ENCODE results near the gene UBTD2.

Gene UBTD2

DNA sequence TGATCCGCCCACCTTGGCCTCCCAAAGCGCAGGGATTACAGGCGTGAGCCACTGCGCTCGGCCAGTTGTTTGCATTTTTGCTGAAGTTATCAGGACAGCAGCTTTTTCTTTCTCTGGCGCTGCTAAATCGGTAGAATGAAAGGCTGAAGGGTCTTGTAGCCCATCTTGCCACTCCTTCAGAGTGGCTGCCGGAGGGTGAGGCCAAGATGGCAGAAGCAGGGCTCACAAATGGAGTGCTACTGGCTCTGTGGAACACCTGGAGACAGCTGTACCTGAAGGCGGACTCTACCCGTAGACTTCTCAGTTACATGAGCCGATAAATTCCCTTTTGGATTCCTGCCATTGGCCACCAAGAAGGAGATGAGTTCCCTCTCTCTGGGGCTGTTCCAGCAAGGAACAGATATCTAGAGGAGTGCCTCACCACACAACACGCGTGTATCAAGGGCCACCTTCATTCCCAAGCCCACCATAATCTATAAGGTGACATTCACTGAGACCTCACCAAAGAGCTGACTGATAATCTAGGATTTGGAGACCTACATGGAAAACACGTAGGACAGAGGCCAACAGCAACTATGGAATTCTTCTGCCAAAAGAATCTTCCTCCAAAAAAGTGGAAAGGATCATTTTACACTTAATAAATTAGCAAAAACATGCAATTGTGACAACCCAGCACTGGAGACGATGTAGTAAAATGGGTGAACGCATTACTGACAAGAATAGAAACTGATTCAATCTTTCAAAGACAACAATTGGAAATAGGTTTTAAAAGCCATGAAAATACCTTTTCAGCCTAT, 117.3 kb downstream of the UBTD2 start:
- FAIRE-seq, result no peak

DNA sequence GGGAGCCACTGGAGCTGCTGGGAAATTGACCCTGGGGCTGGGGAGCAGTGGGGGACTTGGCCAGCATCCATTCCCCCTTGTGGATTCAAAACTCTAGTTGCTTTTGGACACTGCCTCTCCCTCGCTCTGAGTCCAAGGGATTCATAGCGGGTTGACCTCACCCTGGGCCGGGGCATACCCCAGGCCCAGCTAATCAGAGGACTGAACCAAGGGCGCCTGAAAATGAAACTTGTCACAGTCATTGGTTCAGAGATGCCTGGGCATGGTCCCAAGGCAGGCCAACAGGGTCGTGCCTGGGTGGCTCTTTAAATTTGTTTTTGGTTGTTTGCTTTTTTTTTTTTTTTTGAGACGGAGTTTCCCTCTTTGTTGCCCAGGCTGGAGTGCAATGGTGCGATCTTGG, 118.1 kb downstream of the UBTD2 start:
- no peak for FAIRE-seq

DNA sequence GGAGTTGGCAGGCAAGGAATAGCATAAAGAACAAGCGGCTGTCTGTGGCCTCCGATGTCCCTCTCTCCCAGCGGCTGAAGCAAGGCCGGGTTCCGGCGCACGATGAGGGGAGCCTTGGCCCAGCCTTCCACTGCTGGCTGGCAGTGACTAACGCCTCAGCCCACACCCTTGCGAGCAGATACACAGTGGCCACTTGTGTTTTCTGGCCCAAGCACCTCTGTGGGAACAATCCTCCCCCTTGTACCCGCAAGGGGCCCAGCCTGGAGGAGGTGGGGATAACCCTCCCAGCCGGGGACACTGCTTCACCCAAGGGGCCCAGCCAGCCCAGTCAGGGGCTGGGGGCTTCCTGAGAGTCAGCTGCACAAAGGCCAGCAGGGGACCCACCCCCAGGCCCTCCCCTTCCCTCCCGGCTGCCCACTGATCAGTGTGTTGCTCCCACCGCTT, 118.8 kb downstream of the UBTD2 start:
- no peak for FAIRE-seq

DNA sequence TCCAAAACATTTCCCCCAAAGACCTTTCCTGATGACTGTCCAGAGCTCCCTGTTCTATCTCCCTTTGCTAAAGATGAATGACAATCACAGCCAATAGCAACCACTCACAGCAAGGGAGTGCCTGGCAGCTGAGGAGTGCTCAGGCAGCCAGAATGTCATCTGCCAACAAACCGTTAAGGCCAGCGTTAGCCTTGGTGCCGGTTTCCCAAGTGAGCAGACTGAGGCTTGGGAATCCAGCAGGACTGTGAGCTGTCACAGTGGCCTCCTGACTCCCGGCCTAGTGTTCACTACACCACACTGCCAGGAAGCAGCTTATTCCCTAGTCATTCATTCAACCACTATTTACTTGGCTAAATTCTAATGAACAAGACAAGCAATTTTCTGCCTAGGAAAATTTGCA, 120.2 kb downstream of the UBTD2 start:
- no peak for FAIRE-seq

DNA sequence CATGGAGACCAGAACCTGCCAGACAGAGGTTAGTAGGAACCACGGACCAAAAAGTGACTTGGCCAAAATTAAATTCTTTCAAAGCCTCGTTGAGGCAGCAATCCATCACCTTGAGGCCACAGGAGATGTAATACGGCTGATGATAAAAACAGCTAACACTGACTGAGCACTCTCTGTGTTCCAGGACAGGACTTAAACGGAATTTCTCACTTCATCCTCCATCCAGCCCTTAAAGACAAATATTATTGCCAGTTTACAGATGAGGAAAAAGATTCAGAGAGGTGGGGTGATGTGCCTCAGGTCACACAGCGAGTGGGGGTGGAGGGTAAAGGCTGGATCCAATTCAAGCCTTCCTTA, 120.6 kb downstream of the UBTD2 start:
- FAIRE-seq, result no peak

DNA sequence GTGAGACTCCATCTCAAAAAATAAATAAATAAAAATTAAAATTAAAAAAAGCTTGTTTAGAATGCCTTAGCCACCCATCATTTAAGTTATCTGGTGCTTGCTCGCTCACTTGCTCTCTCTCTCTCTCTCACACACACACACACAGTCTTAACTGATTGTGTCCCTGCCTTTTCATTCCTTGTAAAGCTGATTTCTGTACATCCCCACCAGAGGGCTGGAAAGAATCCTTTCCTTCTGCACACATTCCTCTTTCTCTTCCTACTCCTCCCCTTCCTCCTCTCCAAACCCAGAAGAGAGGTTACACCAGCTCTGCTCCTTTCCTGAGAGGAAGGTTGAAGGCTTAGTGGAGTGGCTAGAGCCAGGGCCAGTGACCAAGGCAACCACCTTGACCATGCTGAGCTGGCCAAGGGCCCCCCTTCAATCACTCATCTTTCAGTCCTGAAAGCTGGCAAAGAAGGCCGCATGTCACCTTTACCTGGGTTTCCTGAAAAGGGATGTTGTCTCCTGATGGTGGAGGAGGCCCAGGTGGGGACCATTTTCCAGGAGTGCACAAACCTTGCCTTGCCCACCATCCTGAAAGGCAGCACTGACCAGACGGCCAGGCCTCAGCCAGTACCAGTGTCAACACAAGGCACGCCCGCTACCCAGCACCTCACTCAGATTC, 121.1 kb downstream of the UBTD2 start:
- FAIRE-seq, result no peak

DNA sequence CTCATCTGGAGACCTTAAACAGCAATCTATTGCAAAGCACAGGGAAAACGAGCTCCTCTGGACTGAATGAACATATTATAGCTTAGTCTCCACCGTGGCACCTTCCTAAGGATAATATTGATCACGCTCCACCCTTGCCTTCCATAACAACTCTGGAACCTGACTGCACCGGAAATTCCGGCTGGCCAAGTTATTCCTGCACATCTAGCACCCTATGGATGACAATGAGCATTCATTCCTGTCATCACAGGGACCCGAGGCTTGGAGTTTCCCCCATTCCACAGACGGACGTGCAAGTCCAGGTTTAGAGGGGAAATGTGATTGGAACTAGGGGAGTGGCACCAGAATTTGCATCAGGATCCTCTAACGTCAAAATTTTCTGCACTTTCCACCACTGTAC, 123.1 kb downstream of the UBTD2 start:
- no peak for FAIRE-seq

Measured in G401.6 (cell line).